K562 (cell line): ENCODE results near the gene PPM1H. TPM values are rescaled to one million over a fixed set of nuclear protein-coding genes. Genes with fewer than 3 reads are reported as not detected.
A peak's percentile ranks its signal among the peaks of the same experiment; 100 is the strongest.

Source experiments
- C11orf30 ChIP-seq: fragments of 450-650 bp; IDR thresholded peaks from 2 replicates; pipeline ENCODE4 v1.6.1; 2016; ENCODE audit warnings: low read depth, mild to moderate bottlenecking
- CBFA2T3 ChIP-seq: fragments of 450-650 bp; IDR thresholded peaks from 2 replicates; pipeline ENCODE4 v1.6.1; 2017
- EGR1 ChIP-seq: fragments of 450-650 bp; conservative IDR thresholded peaks from 2 replicates; pipeline ENCODE4 v1.6.1; 2017; ENCODE audit warnings: mild to moderate bottlenecking
- FOXK2 ChIP-seq, 2 experiments: fragments of 450-650 bp; IDR thresholded peaks in 1 of 2; conservative IDR thresholded peaks in 1 of 2; 2 replicates each; pipeline ENCODE4 v1.6.1; 2016; ENCODE audit warnings: low read depth in 2 of 2, mild to moderate bottlenecking in 1 of 2
- LEF1 ChIP-seq: fragments of 450-650 bp; IDR thresholded peaks from 2 replicates; pipeline ENCODE4 v1.6.1; 2016; ENCODE audit warnings: mild to moderate bottlenecking
- MAFG ChIP-seq: fragments of 450-650 bp; conservative IDR thresholded peaks from 2 replicates; pipeline ENCODE4 v1.6.1; 2016; ENCODE audit warnings: missing genetic modification characterization, missing compliant biosample characterization
- SNRNP70 ChIP-seq: fragments of 200-400 bp; formaldehyde crosslinking; optimal IDR thresholded peaks from 2 replicates; pipeline ENCODE3; 2017; ENCODE audit warnings: low read depth, low read length
- ZNF134 ChIP-seq: fragments of 250-450 bp; sonication (Bioruptor Pico); conservative IDR thresholded peaks from 2 replicates; pipeline ENCODE4 v1.4.0; 2020
- ZNF197 ChIP-seq: fragments of 200-800 bp; sonication (Bioruptor generic); IDR thresholded peaks from 2 replicates; pipeline ENCODE4 v1.6.1; 2016; ENCODE audit warnings: low read depth, missing genetic modification characterization, missing compliant biosample characterization
- polyA plus RNA-seq, 8 experiments: library from polyadenylated mRNA; depleted of rRNA in 4 of 8; stranded (reverse) in 5 of 8; unstranded in 3 of 8; fragments of >200 nt; fragmentation: Nextera tagmentation in 2 of 8; fragmentation: Illumina TruSeq in 1 of 8; extraction: Ambion mirVana in 2 of 8; extraction: Trizol in 1 of 8; gene quantifications; 2 replicates each; pipeline versions ENCODE4 v1.2.1 to v1.2.3, GENCODE V29; 2011 to 2014; ENCODE audit warnings: inconsistent platforms in 1 of 8, missing spikeins in 1 of 8
- total RNA-seq, 7 experiments: library from RNA; depleted of rRNA in 6 of 7; stranded (reverse); fragments of >200 nt in 6 of 7; fragmentation: Illumina TruSeq in 2 of 7; extraction: Trizol in 2 of 7; gene quantifications; 2 replicates each; pipeline versions ENCODE4 v1.2.1 to v1.2.3, GENCODE V29; 2011 to 2021; ENCODE audit warnings: low replicate concordance in 1 of 7
- TF ChIP-seq, protein P1 (sequence below), 2 experiments: fragments of 150-350 bp in 1 of 2; IDR thresholded peaks; 2 replicates each; pipeline ENCODE4 v1.6.1; 2012 to 2016; ENCODE audit warnings: low read depth in 2 of 2, low read length in 2 of 2, mild to moderate bottlenecking in 1 of 2, moderate library complexity in 1 of 2

The PPM1H gene
- total and polyA plus RNA-seq, 9 of the 15 experiments (the other 6 are each of a cell fraction or from before 2014, with no cell fraction given), result 5.3 to 29.3 (median 11.3) TPM

DNA sequence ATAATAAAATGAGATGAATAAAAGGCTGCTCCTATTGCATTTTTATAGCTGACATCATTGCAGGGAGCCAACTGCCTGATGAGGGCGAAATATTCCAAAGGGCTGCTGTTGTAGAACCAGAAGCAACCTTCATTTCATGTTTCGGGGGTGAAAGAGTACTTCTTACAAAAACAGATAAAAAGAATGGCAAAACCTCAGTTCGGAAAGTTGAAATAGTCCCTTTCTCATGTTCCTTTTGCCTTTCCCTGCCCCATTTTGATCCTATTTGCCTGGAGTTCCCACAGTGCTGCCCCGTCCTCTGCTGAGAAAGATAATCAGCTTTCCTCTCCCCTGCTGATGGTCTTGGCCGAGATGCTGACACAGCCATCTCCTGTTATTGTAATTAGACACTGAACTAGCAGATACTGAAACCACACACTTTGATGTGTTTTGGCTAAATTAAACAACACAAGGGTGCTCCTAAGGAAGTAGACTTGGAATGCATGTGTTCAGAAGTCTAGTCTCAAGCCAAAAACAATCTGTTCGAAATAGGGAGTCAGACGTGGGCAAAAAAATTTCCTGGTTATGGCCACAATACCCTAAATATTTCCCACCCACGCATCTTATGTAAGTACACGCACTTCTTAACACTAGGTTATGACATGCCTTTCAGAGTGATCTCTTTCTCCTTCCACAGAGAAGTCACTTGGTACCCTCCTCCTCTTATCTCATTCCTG, 117.2 kb downstream of the PPM1H start (continued):
- TF ChIP-seq, protein P1, sequence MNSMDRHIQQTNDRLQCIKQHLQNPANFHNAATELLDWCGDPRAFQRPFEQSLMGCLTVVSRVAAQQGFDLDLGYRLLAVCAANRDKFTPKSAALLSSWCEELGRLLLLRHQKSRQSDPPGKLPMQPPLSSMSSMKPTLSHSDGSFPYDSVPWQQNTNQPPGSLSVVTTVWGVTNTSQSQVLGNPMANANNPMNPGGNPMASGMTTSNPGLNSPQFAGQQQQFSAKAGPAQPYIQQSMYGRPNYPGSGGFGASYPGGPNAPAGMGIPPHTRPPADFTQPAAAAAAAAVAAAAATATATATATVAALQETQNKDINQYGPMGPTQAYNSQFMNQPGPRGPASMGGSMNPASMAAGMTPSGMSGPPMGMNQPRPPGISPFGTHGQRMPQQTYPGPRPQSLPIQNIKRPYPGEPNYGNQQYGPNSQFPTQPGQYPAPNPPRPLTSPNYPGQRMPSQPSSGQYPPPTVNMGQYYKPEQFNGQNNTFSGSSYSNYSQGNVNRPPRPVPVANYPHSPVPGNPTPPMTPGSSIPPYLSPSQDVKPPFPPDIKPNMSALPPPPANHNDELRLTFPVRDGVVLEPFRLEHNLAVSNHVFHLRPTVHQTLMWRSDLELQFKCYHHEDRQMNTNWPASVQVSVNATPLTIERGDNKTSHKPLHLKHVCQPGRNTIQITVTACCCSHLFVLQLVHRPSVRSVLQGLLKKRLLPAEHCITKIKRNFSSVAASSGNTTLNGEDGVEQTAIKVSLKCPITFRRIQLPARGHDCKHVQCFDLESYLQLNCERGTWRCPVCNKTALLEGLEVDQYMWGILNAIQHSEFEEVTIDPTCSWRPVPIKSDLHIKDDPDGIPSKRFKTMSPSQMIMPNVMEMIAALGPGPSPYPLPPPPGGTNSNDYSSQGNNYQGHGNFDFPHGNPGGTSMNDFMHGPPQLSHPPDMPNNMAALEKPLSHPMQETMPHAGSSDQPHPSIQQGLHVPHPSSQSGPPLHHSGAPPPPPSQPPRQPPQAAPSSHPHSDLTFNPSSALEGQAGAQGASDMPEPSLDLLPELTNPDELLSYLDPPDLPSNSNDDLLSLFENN (IDR thresholded peaks at IDR 0.05; ENCODE audit: low read depth in 2 of 2, low read length in 2 of 2), result no peak
- peak; percentile 70 for TF ChIP-seq EGR1
- peak; percentile 19; the same call in 1 of the 2 replicates for TF ChIP-seq CBFA2T3
- peak in 1 of 2 experiments; percentile 90; a peak in 2 of 4 replicates for TF ChIP-seq FOXK2 (conservative IDR thresholded peaks at IDR 0.05 in 1 of 2, IDR thresholded peaks at IDR 0.05 in 1 of 2; ENCODE audit: low read depth in 2 of 2)
- TF ChIP-seq MAFG (tag), result peak; percentile 76
- TF ChIP-seq LEF1, result 0 out of 2 replicates have a peak, but pooled peaks have one; percentile 20
- peak; percentile 72 for TF ChIP-seq C11orf30
- no peak for TF ChIP-seq ZNF197 (CRISPR knock-in tag)
- TF ChIP-seq SNRNP70, result no peak
- TF ChIP-seq ZNF134 (CRISPR knock-in tag), result no peak
